Measurements from ENCODE around the gene GOSR1.
"Not testable (repeated sequence)": the region's sequence is repeated elsewhere in the genome, so short reads cannot be mapped to it uniquely, and the experiment has no call there.

The GOSR1 gene

GRCh38 chr17:30567231-30568116 lies 90.3 kb downstream of the GOSR1 start (continued):
- no peak for TF ChIP-seq HOXC10 (CRISPR knock-in tag; IDR thresholded peaks at IDR 0.05)
- no peak for TF ChIP-seq ZNF133 (tag by site-specific recombination; IDR thresholded peaks at IDR 0.05)
- no peak for TF ChIP-seq ZNF580 (tag by site-specific recombination; IDR thresholded peaks at IDR 0.05)
- no peak for TF ChIP-seq ZNF19 (tag by site-specific recombination; IDR thresholded peaks at IDR 0.05; ENCODE audit: low read depth)
- TF ChIP-seq TRIM28 (IDR thresholded peaks at IDR 0.05; ENCODE audit: borderline replicate concordance, low read length), result no peak
- TF ChIP-seq BCL11A (tag by site-specific recombination; IDR thresholded peaks at IDR 0.05; ENCODE audit: low read depth), result no peak

- Histone ChIP-seq H3K4me1 (ENCODE audit: control insufficient read depth, insufficient read depth, low read length) (no peaks in the 10 kb centered on the region), H3K27ac (ENCODE audit: extremely low read depth, low read depth, low read length) (no peak overlapping the region), H3K36me3 (ENCODE audit: control insufficient read depth in 2 of 2, insufficient read depth in 1 of 2, low read length in 2 of 2) (no peaks in the 10 kb centered on the region), H3K9me3 (ENCODE audit: control insufficient read depth, insufficient read depth, low read depth, low read length) (no peaks in the 10 kb centered on the region), H3K4me3 (ENCODE audit: low read depth, low read length) (no peak overlapping the region)
- no peak for TF ChIP-seq ZBTB8A (tag by site-specific recombination; IDR thresholded peaks at IDR 0.05)
- no peak for TF ChIP-seq ZNF2 (tag by site-specific recombination; IDR thresholded peaks at IDR 0.05)
- TF ChIP-seq ZFHX2 (tag by site-specific recombination; conservative IDR thresholded peaks at IDR 0.05), result no peak
- TF ChIP-seq ZNF629 (tag by site-specific recombination; IDR thresholded peaks at IDR 0.05), result no peak
- TF ChIP-seq KLF16 (tag by site-specific recombination; IDR thresholded peaks at IDR 0.05), result no peak
- TF ChIP-seq ZNF211 (tag by site-specific recombination; IDR thresholded peaks at IDR 0.05; ENCODE audit: low read depth), result no peak
- no peak for TF ChIP-seq ZNF146 (tag by site-specific recombination; IDR thresholded peaks at IDR 0.05)
- TF ChIP-seq ZNF324 (tag by site-specific recombination; IDR thresholded peaks at IDR 0.05), result no peak
- no peak for TF ChIP-seq ZBTB21 (tag by site-specific recombination; IDR thresholded peaks at IDR 0.05)
- TF ChIP-seq SCRT1 (tag by site-specific recombination; IDR thresholded peaks at IDR 0.05; ENCODE audit: borderline replicate concordance), result no peak
- no peak for TF ChIP-seq ZNF530 (tag by site-specific recombination; IDR thresholded peaks at IDR 0.05; ENCODE audit: low read depth)
- no peak for TF ChIP-seq ZNF221 (tag by site-specific recombination; IDR thresholded peaks at IDR 0.05; ENCODE audit: borderline replicate concordance)
- TF ChIP-seq ZBTB44 (tag by site-specific recombination; IDR thresholded peaks at IDR 0.05), result no peak
- no peak for TF ChIP-seq TCF7L2 (IDR thresholded peaks at IDR 0.05; ENCODE audit: borderline replicate concordance, low read depth, low read length)
- TF ChIP-seq ZNF423 (tag by site-specific recombination; IDR thresholded peaks at IDR 0.05), result no peak
- TF ChIP-seq, protein P1, sequence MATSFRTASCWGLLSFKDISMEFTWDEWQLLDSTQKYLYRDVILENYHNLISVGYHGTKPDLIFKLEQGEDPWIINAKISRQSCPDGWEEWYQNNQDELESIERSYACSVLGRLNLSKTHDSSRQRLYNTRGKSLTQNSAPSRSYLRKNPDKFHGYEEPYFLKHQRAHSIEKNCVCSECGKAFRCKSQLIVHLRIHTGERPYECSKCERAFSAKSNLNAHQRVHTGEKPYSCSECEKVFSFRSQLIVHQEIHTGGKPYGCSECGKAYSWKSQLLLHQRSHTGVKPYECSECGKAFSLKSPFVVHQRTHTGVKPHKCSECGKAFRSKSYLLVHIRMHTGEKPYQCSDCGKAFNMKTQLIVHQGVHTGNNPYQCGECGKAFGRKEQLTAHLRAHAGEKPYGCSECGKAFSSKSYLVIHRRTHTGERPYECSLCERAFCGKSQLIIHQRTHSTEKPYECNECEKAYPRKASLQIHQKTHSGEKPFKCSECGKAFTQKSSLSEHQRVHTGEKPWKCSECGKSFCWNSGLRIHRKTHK (tag by site-specific recombination; IDR thresholded peaks at IDR 0.05), result no peak
- no peak for TF ChIP-seq ZNF529 (tag by site-specific recombination; IDR thresholded peaks at IDR 0.05; ENCODE audit: insufficient replicate concordance)
- TF ChIP-seq OVOL3 (tag by site-specific recombination; IDR thresholded peaks at IDR 0.05), result no peak
- POLR2A ChIA-PET, result no interaction called here
- CTCF ChIA-PET, result interaction anchor here (1.1 kb wide), 1 partner anchor 12 kb away, joined by 3 read pairs; no protein-coding TSS in a partner anchor
Measured at GRCh38 chr17:30568117-30568430, 90.9 kb downstream of the GOSR1 start.

- CTCF ChIA-PET, result interaction anchor here (0.9 kb wide), 1 partner anchor 12 kb away, joined by 3 read pairs; no protein-coding TSS in a partner anchor
- H3K36me3 ChIP-seq (ENCODE audit: control insufficient read depth in 2 of 2, insufficient read depth in 1 of 2, low read length in 2 of 2); H3K4me3 ChIP-seq (ENCODE audit: low read depth, low read length); H3K27ac ChIP-seq (ENCODE audit: extremely low read depth, low read depth, low read length); H3K9me3 ChIP-seq (ENCODE audit: control insufficient read depth, insufficient read depth, low read depth, low read length); H3K4me1 ChIP-seq (ENCODE audit: control insufficient read depth, insufficient read depth, low read length); POLR2A ChIA-PET: not testable (repeated sequence)
Measured at GRCh38 chr17:30569531-30570175, 92.4 kb downstream of the GOSR1 start.

Data from HEK293 (cell line).